ENCODE data around the gene LRRFIP1.
A peak's percentile ranks its signal among the peaks of the same experiment; 100 is the strongest.
"Not testable (repeated sequence)": the region's sequence is repeated elsewhere in the genome, so short reads cannot be mapped to it uniquely, and the experiment has no call there.

Gene LRRFIP1

DNA sequence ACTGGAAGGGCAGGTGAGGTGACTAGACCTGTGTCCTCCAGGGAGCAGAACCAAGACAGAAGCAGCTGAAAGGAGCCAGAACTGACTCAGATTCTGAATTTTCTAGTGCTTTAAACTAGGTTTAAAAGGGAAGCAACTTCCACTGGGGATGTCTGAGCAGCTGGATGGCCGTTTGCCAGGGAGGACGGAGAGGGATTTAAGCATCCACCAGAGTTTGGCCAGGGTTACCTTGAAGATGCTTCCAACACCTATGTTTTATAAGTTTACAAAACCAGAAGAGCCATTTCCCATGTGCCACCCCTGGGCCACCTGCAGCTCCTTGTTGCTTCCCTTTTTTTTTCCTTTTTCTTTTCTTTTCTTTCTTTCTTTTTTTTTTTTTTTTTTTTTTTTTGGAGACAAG, 122.6 kb downstream of the LRRFIP1 start:
- no peak for DNase-seq

- not testable (repeated sequence) for DNase-seq
These were observed 123.1 kb downstream of the LRRFIP1 start for GRCh38 chr2:237750441-237750840.

GRCh38 chr2:237752761-237753165, 125.4 kb downstream of the LRRFIP1 start:
- no peak for DNase-seq

GRCh38 chr2:237754182-237754581, 126.8 kb downstream of the LRRFIP1 start:
- no peak for DNase-seq

- no peak for DNase-seq
These were observed 127.3 kb downstream of the LRRFIP1 start for GRCh38 chr2:237754626-237755248.

GRCh38 chr2:237757616-237758015, 130.2 kb downstream of the LRRFIP1 start:
- no peak for DNase-seq

DNA sequence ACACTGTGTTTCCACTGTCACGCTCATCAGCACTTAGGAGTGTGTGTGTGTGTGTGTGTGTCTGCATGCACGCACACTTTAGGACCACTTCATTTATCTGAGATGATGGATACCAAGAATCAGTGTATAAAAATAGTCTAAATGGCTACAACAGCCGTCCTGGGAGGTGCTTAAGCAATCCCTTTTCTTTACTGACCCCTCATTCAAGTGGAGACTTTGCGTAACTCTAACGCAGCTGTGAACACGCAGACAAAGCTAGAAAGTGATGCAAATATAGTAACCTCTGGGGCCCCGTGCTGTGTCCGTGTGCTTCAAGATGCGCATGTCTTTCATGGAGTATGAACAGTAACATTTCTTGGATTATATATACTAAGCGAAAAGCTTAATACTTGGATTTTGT, 130.8 kb downstream of the LRRFIP1 start:
- DNase-seq: no peak

DNA sequence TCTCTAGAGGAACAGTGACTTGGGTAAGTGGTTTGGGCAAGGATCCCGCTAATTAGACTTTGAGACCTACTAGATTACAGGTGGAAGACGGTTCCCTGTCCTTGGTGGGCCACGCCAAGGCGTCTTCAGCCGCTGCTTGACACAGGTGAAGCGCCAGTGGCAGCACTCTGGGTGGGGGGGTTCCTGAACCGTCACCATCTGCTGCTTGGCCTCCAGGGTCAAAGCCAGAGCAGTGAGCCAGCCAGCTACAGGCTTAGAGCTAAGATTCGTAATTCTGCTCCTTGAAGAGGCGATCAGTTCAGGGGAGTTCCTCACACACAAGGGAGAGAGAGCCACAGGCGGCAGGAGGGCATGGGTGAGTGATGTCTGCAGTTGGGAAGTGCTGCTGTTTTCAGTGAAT, 131.8 kb downstream of the LRRFIP1 start:
- no peak for DNase-seq

- DNase-seq: no peak
These were observed 133.4 kb downstream of the LRRFIP1 start for GRCh38 chr2:237760506-237761502.

DNA sequence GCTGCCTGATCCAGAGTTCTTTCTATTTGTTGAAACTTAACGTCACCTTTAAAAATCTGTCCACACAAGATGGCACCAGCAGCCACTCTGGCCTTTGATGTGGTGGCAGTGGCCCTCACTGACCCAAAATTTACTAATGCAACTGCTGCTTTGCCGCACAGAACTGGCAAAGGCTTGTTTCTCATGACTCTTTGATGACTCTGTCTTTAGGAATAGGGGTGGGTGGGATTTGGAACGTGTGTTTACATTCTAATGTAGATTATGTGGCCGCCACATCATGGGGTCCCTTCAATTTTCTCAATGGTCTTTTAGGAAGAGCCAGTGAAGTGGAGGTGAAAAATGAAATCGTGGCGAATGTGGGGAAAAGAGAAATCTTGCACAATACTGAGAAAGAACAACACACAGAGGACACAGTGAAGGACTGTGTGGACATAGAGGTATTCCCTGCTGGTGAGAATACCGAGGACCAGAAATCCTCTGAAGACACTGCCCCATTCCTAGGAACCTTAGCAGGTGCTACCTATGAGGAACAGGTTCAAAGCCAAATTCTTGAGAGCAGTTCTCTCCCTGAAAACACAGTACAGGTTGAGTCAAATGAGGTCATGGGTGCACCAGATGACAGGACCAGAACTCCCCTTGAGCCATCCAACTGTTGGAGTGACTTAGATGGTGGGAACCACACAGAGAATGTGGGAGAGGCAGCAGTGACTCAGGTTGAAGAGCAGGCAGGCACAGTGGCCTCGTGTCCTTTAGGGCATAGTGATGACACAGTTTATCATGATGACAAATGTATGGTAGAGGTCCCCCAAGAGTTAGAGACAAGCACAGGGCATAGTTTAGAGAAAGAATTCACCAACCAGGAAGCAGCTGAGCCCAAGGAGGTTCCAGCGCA, 135.2 kb downstream of the LRRFIP1 start:
- DNase-seq: peak; percentile 52

- DNase-seq: no peak
These were observed 136.4 kb downstream of the LRRFIP1 start for GRCh38 chr2:237763812-237764211.

DNA sequence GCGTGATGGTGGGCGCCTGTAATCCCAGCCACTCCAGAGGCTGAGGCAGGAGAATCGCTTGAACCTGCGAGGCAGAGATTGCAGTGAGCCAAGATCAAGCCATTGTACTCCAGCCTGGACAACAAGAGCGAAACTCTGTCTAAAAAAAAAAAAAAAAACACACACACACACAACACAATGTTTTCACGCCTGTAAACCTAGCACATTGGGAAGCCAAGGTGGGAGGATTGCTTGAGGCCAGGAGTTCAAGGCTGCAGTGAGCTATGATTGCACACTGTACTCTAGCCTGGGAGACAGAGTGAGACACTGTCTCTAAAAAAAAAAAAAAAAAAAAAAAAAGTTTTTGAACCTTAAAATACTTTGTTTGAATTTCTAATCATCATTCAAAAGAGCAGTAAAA, 137.7 kb downstream of the LRRFIP1 start:
- DNase-seq: not testable (repeated sequence)

DNA sequence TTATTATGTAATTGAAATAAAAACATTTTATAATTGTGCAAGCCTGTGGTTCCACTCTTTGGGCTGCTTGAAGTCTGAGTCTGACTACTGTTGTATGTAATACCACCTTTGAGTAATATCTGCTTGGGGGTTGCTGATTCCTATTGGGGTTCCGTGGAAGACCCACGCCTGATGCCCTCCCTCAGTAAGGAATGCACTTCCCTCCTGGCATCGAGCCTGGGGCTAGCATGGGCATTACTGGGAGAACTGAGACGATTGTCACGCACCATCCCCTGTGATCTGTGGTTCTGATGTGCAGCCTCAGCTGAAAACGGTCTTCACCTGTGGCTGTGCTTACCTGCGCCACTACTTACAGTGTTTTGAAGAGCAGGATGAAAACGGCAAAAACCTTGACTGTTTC, 138.5 kb downstream of the LRRFIP1 start:
- no peak for DNase-seq

DNA sequence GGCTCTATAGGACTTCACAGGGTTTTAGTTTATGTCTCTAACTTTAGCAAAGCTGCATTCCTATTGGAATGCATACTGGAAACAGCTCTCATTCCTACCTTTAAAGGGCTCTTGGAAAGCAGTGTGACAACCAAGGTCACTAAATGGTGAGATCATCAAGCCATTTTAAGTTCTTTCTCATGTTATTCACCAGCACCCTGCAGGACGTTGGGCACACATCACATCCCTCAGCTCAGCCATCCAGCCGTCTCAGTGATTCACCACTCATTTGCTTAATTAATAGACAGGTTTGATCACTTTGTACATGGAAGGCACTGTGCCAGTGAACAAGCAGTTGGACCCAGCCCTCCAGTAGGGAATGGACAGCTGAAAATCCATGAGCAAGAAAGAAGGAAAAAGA, 139.0 kb downstream of the LRRFIP1 start:
- peak; percentile 43 for DNase-seq

DNA sequence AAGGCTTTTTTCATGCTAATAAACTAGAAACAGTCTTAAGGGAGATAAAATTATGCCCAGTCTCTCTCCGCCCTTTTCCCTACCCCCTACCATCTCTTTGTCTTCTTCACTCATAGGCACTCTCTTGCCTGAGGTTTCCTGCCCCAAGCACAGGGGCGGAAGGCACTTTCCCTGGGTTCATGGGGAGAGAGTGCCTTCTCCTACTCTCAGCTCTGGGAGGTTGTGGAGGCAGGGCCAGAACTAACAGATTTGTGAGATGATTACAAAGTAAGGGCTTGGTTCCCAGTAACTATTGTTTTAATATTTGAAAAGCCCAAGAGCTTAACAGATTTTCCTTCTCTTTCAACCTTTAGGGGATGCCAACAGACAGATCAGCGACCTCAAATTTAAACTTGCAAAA, 145.1 kb downstream of the LRRFIP1 start:
- no peak for DNase-seq

DNA sequence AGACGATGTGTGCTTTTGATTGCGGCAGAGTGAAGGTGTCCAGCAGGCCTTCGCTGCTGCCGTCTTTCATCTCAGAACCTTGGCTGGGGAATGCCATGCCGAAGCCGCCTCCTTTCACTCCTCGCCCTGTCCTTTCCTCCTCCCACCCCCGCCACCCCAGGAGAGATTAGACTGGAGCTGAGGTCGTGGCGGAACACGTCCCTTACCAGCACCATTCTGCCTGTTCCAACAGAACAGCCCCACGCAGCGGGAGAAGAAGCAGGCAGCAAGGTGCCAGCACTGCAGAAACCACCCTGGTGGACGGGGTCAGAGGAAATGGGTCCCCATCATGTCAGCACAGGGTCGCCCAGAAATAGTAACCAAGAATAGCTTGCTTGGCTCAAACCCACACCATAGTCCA, 146.4 kb downstream of the LRRFIP1 start:
- no peak for DNase-seq

DNA sequence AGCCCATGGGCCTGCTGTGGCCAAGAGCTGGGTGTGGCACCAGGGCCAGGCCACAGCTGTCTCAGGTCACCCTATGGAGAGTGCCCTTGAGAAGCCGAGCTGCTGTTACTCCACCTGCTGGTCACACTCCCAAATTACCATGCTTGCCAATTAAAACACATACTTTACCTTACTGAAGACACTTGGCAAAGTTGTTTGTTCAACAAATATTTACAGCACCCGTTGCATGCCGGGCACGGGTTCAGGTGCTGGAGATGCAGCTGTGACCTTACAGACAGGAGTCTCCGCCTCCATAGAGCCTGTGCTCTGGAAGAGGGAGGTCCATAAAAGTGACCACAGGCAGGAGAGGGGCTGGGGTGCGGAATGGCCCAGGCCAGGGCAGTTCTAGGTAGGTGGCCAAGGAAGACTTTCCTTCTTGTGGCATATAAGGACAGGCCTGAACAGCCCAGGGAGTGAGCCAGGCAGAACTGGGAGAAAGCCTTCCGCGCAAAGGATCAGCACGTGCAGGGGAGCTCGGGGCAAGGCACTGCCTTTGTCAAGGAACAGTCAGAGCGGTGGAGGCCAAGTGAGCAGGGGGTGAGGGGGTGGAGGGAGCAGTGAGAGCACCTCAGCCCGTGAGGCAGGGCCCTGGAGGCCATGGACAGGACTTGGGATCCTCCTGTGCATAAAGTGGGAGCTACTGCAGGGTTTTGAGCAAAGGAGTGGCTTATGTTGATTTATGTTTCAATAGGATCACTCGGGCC, 147.6 kb downstream of the LRRFIP1 start:
- DNase-seq: peak; percentile 53

GRCh38 chr2:237779521-237779920, 152.1 kb downstream of the LRRFIP1 start:
- DNase-seq: no peak

DNA sequence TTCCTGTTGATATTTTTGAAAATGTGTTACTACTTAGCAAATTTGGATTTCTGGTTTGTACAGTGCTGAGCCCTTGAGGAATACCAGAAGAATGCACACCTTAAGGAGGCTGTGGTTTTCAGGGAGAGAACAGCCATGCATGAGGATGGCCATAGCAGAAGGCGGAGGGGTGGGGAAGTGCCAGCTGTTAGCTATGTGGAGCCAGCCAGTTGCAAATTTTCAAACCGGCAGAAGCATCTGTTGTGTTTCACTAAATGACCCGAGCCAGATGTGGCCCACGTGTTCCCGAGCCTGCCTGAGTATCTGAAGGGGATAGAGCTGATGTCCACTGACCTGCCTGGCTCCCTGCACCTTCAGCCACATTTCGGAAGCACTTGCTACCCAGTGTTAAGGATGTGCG, 154.8 kb downstream of the LRRFIP1 start:
- no peak for DNase-seq

DNA sequence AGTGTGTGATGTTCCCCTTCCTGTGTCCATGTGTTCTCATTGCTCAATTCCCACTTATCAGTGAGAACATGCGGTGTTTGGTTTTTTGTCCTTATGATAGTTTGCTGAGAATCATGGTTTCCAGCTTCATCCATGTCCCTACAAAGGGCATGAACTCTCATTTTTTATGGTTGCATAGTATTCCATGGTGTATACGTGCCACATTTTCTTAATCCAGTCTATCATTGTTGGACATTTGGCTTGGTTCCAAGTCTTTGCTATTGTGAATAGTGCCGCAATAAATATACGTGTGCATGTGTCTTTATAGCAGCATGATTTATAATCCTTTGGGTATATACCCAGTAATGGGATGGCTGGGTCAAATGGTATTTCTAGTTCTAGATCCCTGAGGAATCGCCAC, 156.3 kb downstream of the LRRFIP1 start:
- not testable (repeated sequence) for DNase-seq

- DNase-seq: no peak
These were observed 159.5 kb downstream of the LRRFIP1 start for GRCh38 chr2:237786936-237787335.

- peak; percentile 58 for DNase-seq
These were observed 163.0 kb downstream of the LRRFIP1 start for GRCh38 chr2:237790353-237790752.
